GM10266 (cell line): ENCODE measurements around the gene KRTAP10-3.

ENCODE experiments used
- DNase-seq: peaks from one replicate; pipeline ENCODE4 v3.0.0; 2012; ENCODE audit errors: extremely low spot score
- TF ChIP-seq, protein P1 (sequence below): IDR thresholded peaks from 2 replicates; pipeline ENCODE4 v1.5.1; 2012; ENCODE audit warnings: mild to moderate bottlenecking, low read depth; ENCODE audit not compliant: control insufficient read depth, insufficient read depth; ENCODE audit errors: missing control alignments

The KRTAP10-3 gene

DNA sequence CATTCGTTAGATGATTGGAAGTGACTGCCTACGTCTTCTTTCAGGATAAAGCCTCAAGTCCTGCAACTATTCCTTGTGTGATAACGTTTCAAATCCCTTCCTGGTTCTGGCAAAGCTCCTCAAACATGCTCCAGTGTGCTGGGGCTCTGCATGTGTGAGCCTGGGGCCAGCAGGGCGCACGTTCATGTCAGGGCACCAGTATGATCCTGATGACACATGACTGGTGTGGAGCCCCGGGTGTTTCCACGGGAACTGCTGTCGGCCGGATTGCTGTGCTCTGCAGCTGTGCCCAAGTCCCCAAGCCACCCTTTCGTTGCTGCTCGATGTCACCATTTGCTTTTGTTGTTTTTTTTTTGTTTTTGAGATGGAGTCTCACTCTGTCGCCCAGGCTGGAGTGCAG, 39.9 kb downstream of the KRTAP10-3 start:
- DNase-seq, result no peak
- TF ChIP-seq, protein P1, sequence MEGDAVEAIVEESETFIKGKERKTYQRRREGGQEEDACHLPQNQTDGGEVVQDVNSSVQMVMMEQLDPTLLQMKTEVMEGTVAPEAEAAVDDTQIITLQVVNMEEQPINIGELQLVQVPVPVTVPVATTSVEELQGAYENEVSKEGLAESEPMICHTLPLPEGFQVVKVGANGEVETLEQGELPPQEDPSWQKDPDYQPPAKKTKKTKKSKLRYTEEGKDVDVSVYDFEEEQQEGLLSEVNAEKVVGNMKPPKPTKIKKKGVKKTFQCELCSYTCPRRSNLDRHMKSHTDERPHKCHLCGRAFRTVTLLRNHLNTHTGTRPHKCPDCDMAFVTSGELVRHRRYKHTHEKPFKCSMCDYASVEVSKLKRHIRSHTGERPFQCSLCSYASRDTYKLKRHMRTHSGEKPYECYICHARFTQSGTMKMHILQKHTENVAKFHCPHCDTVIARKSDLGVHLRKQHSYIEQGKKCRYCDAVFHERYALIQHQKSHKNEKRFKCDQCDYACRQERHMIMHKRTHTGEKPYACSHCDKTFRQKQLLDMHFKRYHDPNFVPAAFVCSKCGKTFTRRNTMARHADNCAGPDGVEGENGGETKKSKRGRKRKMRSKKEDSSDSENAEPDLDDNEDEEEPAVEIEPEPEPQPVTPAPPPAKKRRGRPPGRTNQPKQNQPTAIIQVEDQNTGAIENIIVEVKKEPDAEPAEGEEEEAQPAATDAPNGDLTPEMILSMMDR, result no peak

GRCh38 chr21:44517175-44517899, 41.3 kb downstream of the KRTAP10-3 start:
- DNase-seq, result no peak

GRCh38 chr21:44516828-44517174, 41.8 kb downstream of the KRTAP10-3 start:
- TF ChIP-seq, protein P1, result no peak

More at GRCh38 chr21:44517175-44517899, 41.3 kb downstream of the KRTAP10-3 start:
- TF ChIP-seq, protein P1, result no peak

GRCh38 chr21:44516342-44516741, 42.3 kb downstream of the KRTAP10-3 start:
- no peak for DNase-seq
- TF ChIP-seq, protein P1, result no peak

More at GRCh38 chr21:44516828-44517174, 41.8 kb downstream of the KRTAP10-3 start:
- DNase-seq, result no peak

GRCh38 chr21:44515359-44516165, 43.0 kb downstream of the KRTAP10-3 start:
- no peak for DNase-seq
- TF ChIP-seq, protein P1, result no peak

GRCh38 chr21:44514746-44515358, 43.7 kb downstream of the KRTAP10-3 start:
- TF ChIP-seq, protein P1, result no peak
- DNase-seq, result no peak
